GM23338 (cell line): ENCODE data around the gene MAP3K14. TPM values are rescaled to one million over a fixed set of nuclear protein-coding genes. Genes with fewer than 3 reads are reported as not detected.

Source experiments
- ATAC-seq: fragments of 200-7000 bp; cut with Tn5 transposase; 3 replicates; pipeline ENCODE4 v1.9.1; 2020
- DNase-seq: peaks from one replicate; pipeline ENCODE4 v3.0.0-alpha.2; 2015; ENCODE audit warnings: low spot score
- H2AFZ ChIP-seq: fragments of 200-600 bp; sonication (generic); 2 replicates; pipeline ENCODE4 v1.8.0; 2016; ENCODE audit warnings: antibody characterized with exemption, mild to moderate bottlenecking, moderate library complexity
- H3F3A ChIP-seq: fragments of 200-600 bp; sonication (generic); replicated peaks from 2 replicates; pipeline ENCODE4 v1.8.0; 2017; ENCODE audit warnings: antibody characterized with exemption, mixed run types, low read depth
- H3K27ac ChIP-seq: fragments of 200-600 bp; sonication (generic); 2 replicates; pipeline ENCODE4 v1.6.1; 2016; ENCODE audit warnings: low read depth
- H3K27me3 ChIP-seq: fragments of 200-600 bp; sonication (generic); 2 replicates; pipeline ENCODE4 v1.8.0; 2016; ENCODE audit warnings: mild to moderate bottlenecking, mixed run types, moderate library complexity; ENCODE audit not compliant: insufficient read depth
- H3K36me3 ChIP-seq: fragments of 200-600 bp; sonication (generic); 2 replicates; pipeline ENCODE4 v1.8.0; 2016; ENCODE audit warnings: mild to moderate bottlenecking; ENCODE audit not compliant: insufficient read depth
- H3K4me1 ChIP-seq: fragments of 200-600 bp; sonication (generic); 2 replicates; pipeline ENCODE4 v1.8.0; 2016; ENCODE audit warnings: mild to moderate bottlenecking, moderate library complexity; ENCODE audit not compliant: insufficient read depth
- H3K4me2 ChIP-seq: fragments of 200-600 bp; sonication (generic); 2 replicates; pipeline ENCODE4 v1.7.1; 2017; ENCODE audit warnings: mixed run types
- H3K4me3 ChIP-seq: fragments of 200-600 bp; sonication (generic); 2 replicates; pipeline ENCODE4 v1.6.1; 2016; ENCODE audit warnings: mixed run types
- H3K79me2 ChIP-seq: fragments of 200-600 bp; sonication (generic); replicated peaks from 2 replicates; pipeline ENCODE4 v1.8.0; 2017; ENCODE audit warnings: mild to moderate bottlenecking; ENCODE audit not compliant: insufficient read depth
- H3K9me2 ChIP-seq: fragments of 200-600 bp; sonication (generic); 2 replicates; pipeline ENCODE4 v1.8.0; 2017; ENCODE audit not compliant: insufficient read depth
- H4K20me1 ChIP-seq: fragments of 200-600 bp; sonication (generic); replicated peaks from 2 replicates; pipeline ENCODE4 v1.8.0; 2017; ENCODE audit warnings: mild to moderate bottlenecking; ENCODE audit not compliant: insufficient read depth
- H3K27ac Mint-ChIP-seq: 2 replicates; pipeline ENCODE4 v1.8.0; 2020; ENCODE audit warnings: inconsistent platforms, mild to moderate bottlenecking, moderate library complexity, mixed read lengths
- H3K27me3 Mint-ChIP-seq: 3 replicates; pipeline ENCODE4 v1.8.0; 2022; ENCODE audit warnings: low read depth, mild to moderate bottlenecking, moderate library complexity, mixed read lengths, inconsistent platforms; ENCODE audit not compliant: insufficient read depth, poor library complexity
- H3K36me3 Mint-ChIP-seq: 3 replicates; pipeline ENCODE4 v1.8.0; 2021; ENCODE audit warnings: low read depth, mild to moderate bottlenecking, inconsistent platforms, moderate library complexity, mixed read lengths
- H3K4me1 Mint-ChIP-seq: 3 replicates; pipeline ENCODE4 v1.8.0; 2020; ENCODE audit warnings: mild to moderate bottlenecking, inconsistent platforms, mixed read lengths
- H3K4me3 Mint-ChIP-seq: 3 replicates; pipeline ENCODE4 v1.8.0; 2021; ENCODE audit warnings: moderate library complexity, mild to moderate bottlenecking, inconsistent platforms, mixed read lengths
- H3K9me3 Mint-ChIP-seq: 3 replicates; pipeline ENCODE4 v1.8.0; 2020; ENCODE audit warnings: moderate library complexity, mild to moderate bottlenecking, inconsistent platforms, mixed read lengths
- CREB1 ChIP-seq: fragments of 250-450 bp; sonication (Bioruptor Pico); IDR thresholded peaks from 2 replicates; pipeline ENCODE4 v1.5.0; 2020; ENCODE audit warnings: low read depth, mild to moderate bottlenecking, moderate library complexity
- EZH2 ChIP-seq: fragments of 200-600 bp; sonication (generic); IDR thresholded peaks from one replicate; pipeline ENCODE4 v1.8.0; 2017; ENCODE audit warnings: antibody characterized with exemption, mild to moderate bottlenecking, low read depth; ENCODE audit not compliant: unreplicated experiment
- EZH2phosphoT487 ChIP-seq: fragments of 200-600 bp; sonication (generic); IDR thresholded peaks from one replicate; pipeline ENCODE4 v1.8.1; 2018; ENCODE audit warnings: antibody characterized with exemption; ENCODE audit not compliant: unreplicated experiment
- NANOG ChIP-seq: IDR thresholded peaks from 2 replicates; pipeline ENCODE4 v1.6.1; 2016; ENCODE audit warnings: antibody characterized with exemption, borderline replicate concordance
- POLR2AphosphoS5 ChIP-seq: IDR thresholded peaks from 2 replicates; pipeline ENCODE4 v1.6.1; 2016; ENCODE audit warnings: antibody characterized with exemption, low read depth
- STAT1 ChIP-seq: IDR thresholded peaks from one replicate; pipeline ENCODE4 v1.6.1; 2016; ENCODE audit warnings: antibody characterized with exemption; ENCODE audit not compliant: unreplicated experiment
- ZNF114 ChIP-seq: fragments of 250-450 bp; sonication (Bioruptor Pico); IDR thresholded peaks from 2 replicates; pipeline ENCODE4 v1.5.0; 2020; ENCODE audit warnings: mild to moderate bottlenecking, moderate library complexity
- ZNF331 ChIP-seq: fragments of 250-450 bp; sonication (Bioruptor Pico); IDR thresholded peaks from 2 replicates; pipeline ENCODE4 v1.5.0; 2020; ENCODE audit warnings: low read depth, mild to moderate bottlenecking, moderate library complexity
- polyA plus RNA-seq: library from polyadenylated mRNA; unstranded; fragments of >200 nt; fragmentation: Nextera tagmentation; extraction: Ambion mirVana; gene quantifications from 2 replicates; pipeline ENCODE4 v1.2.1, GENCODE V29; 2016
- total RNA-seq: library from RNA; depleted of rRNA; stranded (reverse); fragments of >200 nt; shearing (Covaris generic); gene quantifications from 2 replicates; pipeline ENCODE4 v1.2.3, GENCODE V29; 2014
- TF ChIP-seq, protein P1 (sequence below): IDR thresholded peaks from one replicate; pipeline ENCODE4 v1.6.1; 2018; ENCODE audit warnings: antibody characterized with exemption; ENCODE audit not compliant: unreplicated experiment
- TF ChIP-seq, protein P2 (sequence below), 2 experiments: fragments of 200-600 bp in 1 of 2; sonication (generic) in 1 of 2; conservative IDR thresholded peaks; 2 replicates each; pipeline versions ENCODE4 v1.5.1 to v1.6.1; 2016 to 2017; ENCODE audit warnings: antibody characterized with exemption in 2 of 2, low read depth in 2 of 2, mild to moderate bottlenecking in 2 of 2, moderate library complexity in 1 of 2

Gene MAP3K14
- total and polyA plus RNA-seq, 2 experiments from 2014 or later, result 1.3 to 4.9 TPM

DNA sequence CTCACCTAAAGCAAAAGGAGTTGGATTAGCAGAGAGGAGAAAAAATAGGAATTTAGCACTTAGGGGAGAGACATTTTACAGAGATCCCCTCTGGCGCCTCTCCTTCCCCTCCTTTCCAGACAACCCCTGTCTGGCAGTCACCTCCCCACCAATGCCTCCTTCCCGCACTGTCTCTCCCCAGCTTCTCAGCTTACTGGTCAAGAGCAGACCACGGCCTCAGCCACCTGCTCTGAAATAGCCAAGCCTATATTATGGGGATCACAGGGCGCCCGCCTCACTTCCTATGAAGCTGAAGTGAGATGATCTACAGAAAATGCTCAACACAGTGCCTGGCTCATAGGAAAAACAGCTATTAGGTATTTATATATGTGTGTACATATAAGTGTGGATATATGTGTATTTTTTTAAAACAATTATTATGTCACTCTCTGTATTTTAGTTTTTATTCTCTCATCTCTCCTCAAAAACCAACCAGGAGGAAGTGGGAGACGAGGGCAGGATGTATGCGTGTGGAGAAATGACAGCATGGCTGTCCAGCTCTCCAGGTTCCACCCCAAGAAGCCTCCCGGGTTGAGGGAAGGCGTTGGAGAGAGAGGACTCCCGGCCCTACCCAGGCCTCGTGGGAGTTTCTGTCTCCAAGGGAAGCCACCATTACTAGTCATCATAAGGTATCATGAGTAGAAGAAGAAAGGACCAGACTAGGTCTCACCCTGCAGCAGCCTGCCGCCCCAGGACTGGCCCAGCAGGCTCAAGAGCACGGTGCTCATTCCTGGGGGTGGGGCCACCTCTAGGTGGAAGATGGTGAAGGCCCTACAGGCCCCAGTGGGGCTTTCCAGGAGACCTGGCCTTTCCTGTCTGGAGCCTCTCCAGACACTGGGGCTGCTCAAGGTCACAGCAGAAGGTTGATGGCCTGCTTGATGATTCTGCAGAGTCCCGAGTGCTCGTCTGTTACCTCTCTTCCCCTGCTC, 27.2 kb downstream of the MAP3K14 start:
- H3K27me3 ChIP-seq, result no peaks in the 10 kb centered on the region
- Mint-ChIP-seq H3K27ac (no peak overlapping the region), H3K4me3 (no peak overlapping the region), H3K4me1 (peaks cover 10% of the 10 kb centered on the region; the same call in 2 of the 3 replicates), H3K36me3 (peaks cover 20% of the 10 kb centered on the region), H3K27me3 (peaks cover 9% of the 10 kb centered on the region), H3K9me3 (no peaks in the 10 kb centered on the region)
- H3K9me2 ChIP-seq, result no peaks in the 10 kb centered on the region
- DNase-seq, result no peak
- H4K20me1 ChIP-seq, result no peaks in the 10 kb centered on the region; the same call in 1 of the 2 replicates
- no peak for TF ChIP-seq ZNF114
- TF ChIP-seq, protein P1, sequence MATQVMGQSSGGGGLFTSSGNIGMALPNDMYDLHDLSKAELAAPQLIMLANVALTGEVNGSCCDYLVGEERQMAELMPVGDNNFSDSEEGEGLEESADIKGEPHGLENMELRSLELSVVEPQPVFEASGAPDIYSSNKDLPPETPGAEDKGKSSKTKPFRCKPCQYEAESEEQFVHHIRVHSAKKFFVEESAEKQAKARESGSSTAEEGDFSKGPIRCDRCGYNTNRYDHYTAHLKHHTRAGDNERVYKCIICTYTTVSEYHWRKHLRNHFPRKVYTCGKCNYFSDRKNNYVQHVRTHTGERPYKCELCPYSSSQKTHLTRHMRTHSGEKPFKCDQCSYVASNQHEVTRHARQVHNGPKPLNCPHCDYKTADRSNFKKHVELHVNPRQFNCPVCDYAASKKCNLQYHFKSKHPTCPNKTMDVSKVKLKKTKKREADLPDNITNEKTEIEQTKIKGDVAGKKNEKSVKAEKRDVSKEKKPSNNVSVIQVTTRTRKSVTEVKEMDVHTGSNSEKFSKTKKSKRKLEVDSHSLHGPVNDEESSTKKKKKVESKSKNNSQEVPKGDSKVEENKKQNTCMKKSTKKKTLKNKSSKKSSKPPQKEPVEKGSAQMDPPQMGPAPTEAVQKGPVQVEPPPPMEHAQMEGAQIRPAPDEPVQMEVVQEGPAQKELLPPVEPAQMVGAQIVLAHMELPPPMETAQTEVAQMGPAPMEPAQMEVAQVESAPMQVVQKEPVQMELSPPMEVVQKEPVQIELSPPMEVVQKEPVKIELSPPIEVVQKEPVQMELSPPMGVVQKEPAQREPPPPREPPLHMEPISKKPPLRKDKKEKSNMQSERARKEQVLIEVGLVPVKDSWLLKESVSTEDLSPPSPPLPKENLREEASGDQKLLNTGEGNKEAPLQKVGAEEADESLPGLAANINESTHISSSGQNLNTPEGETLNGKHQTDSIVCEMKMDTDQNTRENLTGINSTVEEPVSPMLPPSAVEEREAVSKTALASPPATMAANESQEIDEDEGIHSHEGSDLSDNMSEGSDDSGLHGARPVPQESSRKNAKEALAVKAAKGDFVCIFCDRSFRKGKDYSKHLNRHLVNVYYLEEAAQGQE, result no peak
- TF ChIP-seq ZNF331, result no peak
- no peak for TF ChIP-seq POLR2AphosphoS5
- H3K36me3 ChIP-seq, result no peaks in the 10 kb centered on the region
- no peak overlapping the region for H3K4me2 ChIP-seq
- no peaks in the 10 kb centered on the region for H3K79me2 ChIP-seq
- H3K4me3 ChIP-seq, result no peak overlapping the region
- H3K27ac ChIP-seq, result no peak overlapping the region
- no peak overlapping the region for H2AFZ ChIP-seq
- no peaks in the 10 kb centered on the region for H3K4me1 ChIP-seq
- no peaks in the 10 kb centered on the region for H3F3A ChIP-seq
- ATAC-seq, result peak; percentile 51

DNA sequence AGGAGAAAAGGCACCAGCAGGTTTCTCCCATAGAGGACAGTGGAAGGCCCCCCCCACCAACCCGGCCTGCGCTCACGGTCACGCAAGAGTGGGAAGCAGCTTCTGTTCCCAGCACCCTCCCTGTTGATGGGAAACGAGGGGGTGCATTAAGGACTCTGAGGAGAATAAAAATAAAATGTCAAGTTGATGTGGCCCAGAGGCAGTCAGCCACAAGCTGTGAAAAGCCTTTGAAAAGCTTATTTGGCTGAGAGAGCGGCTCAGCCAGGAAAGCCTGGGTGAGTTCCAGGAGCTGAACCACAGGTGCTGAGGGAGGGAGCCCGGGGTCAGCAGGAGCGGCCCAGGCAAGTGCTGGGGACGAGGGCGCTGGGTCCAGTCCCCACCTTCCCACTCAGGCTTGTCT, 28.0 kb downstream of the MAP3K14 start:
- no peaks in the 10 kb centered on the region for H3K9me2 ChIP-seq
- H3F3A ChIP-seq, result no peaks in the 10 kb centered on the region
- no peaks in the 10 kb centered on the region for H3K27me3 ChIP-seq
- Mint-ChIP-seq H3K9me3 (no peaks in the 10 kb centered on the region), H3K27ac (no peak overlapping the region), H3K27me3 (peaks cover 10% of the 10 kb centered on the region), H3K36me3 (peaks cover 27% of the 10 kb centered on the region), H3K4me1 (peaks cover 7% of the 10 kb centered on the region; the same call in 2 of the 3 replicates), H3K4me3 (no peak overlapping the region)
- no peak overlapping the region for H3K4me3 ChIP-seq
- no peak overlapping the region for H3K4me2 ChIP-seq
- ATAC-seq (no peak), DNase-seq (no peak)
- no peak overlapping the region for H2AFZ ChIP-seq
- H3K27ac ChIP-seq, result no peak overlapping the region
- H4K20me1 ChIP-seq, result no peaks in the 10 kb centered on the region; the same call in 1 of the 2 replicates
- no peaks in the 10 kb centered on the region for H3K36me3 ChIP-seq
- no peaks in the 10 kb centered on the region for H3K79me2 ChIP-seq
- TF ChIP-seq NANOG, result no peak
- TF ChIP-seq, protein P2, sequence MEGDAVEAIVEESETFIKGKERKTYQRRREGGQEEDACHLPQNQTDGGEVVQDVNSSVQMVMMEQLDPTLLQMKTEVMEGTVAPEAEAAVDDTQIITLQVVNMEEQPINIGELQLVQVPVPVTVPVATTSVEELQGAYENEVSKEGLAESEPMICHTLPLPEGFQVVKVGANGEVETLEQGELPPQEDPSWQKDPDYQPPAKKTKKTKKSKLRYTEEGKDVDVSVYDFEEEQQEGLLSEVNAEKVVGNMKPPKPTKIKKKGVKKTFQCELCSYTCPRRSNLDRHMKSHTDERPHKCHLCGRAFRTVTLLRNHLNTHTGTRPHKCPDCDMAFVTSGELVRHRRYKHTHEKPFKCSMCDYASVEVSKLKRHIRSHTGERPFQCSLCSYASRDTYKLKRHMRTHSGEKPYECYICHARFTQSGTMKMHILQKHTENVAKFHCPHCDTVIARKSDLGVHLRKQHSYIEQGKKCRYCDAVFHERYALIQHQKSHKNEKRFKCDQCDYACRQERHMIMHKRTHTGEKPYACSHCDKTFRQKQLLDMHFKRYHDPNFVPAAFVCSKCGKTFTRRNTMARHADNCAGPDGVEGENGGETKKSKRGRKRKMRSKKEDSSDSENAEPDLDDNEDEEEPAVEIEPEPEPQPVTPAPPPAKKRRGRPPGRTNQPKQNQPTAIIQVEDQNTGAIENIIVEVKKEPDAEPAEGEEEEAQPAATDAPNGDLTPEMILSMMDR (conservative IDR thresholded peaks at IDR 0.05; ENCODE audit: low read depth in 2 of 2), result no peak
- TF ChIP-seq, protein P1, result no peak
- TF ChIP-seq EZH2phosphoT487, result no peak
- no peak for TF ChIP-seq POLR2AphosphoS5
- no peak for TF ChIP-seq ZNF114
- TF ChIP-seq STAT1, result no peak
- TF ChIP-seq CREB1, result no peak
- TF ChIP-seq ZNF331, result no peak
- TF ChIP-seq EZH2, result no peak
- no peaks in the 10 kb centered on the region for H3K4me1 ChIP-seq
